Midbrain (tissue), 1 donor: ENCODE measurements around the gene ITPKA.

ENCODE experiments used
- DNase-seq: peaks from one replicate; lab custom pipeline; 2025; lab: John Stamatoyannopoulos, UW

ITPKA gene

GRCh38 chr15:41490355-41490754 is 3.3 kb upstream of the ITPKA start:
- no peak for DNase-seq

GRCh38 chr15:41491889-41492288 is 1.8 kb upstream of the ITPKA start:
- no peak for DNase-seq

- no peak for DNase-seq
These were observed 973 bp upstream of the ITPKA start for GRCh38 chr15:41492597-41493204.

DNA sequence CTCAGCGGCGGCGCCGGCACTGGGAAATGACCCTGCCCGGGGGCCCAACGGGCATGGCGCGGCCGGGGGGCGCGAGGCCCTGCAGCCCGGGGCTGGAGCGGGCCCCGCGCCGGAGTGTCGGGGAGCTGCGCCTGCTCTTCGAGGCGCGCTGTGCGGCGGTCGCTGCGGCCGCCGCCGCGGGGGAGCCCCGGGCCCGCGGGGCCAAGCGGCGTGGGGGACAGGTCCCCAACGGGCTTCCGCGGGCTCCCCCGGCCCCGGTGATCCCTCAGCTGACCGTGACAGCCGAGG is 172 bp downstream of the ITPKA start:
- no peak for DNase-seq

- DNase-seq, result no peak
These were observed 682 bp downstream of the ITPKA start for GRCh38 chr15:41494190-41494921.

GRCh38 chr15:41494922-41495735 is 1.5 kb downstream of the ITPKA start:
- no peak for DNase-seq

DNA sequence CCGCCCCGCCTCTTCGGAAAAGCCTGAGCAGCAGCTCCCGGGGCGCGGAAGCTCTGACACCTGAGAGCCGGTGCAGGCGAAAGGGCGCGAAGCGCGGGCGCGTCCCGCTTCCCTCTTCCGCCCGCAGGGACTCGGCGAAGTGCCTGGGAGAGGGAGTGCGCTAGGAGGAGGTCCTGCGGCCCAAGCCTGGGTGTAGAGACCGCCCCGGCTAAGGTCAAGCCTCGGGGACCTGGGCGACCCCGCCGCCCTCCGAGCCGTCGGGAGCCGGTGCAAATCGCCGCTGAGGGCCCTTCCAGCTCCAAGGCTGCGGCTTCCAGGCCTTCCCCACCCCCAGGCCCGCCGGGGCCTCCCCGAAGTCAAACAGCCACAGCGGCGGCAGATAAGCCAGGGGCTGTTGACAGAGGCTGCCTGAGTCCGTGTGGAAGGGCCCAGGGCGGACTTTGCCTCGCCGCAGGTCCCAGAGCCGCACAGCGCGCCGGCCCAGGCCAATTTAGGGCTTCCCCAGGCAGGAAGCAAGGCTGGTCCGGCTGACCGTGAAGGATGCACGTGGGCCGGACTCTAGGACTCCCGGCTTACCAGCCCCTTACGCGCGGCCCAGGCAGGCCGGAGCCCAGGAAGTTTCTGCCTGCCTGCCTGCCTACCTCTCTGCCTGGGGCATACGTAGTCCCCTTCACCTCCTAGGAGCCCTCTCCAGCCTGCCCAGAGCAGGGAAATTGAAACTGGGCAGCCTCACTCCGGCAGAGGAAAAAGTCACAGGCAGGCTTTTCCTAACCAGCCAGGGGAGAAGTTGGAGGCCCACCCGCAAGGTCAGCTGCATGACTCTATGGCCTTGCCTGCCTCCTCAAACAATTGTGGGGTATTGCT is 2.3 kb downstream of the ITPKA start:
- no peak for DNase-seq

DNA sequence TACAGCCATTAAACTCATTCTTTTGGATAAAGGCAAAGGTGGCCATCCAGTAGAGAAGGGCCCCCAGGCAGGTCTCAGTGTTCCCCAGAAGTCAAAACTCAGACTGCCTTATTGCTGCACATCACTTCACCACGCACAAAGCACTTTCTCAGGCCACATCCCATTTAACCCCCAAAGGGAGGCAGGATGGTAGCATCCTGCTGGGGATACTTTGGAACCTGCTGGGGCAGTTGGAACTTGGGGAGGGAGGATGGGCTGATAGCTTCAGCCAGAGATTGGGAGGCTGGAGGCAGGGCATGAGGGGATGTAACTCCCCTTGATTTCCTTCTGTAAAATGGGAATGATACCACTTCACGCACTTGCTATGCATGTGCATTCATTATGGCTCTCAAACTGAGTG is 5.0 kb downstream of the ITPKA start:
- no peak for DNase-seq

GRCh38 chr15:41499109-41499851 is 5.6 kb downstream of the ITPKA start:
- no peak for DNase-seq

- DNase-seq, result no peak
These were observed 7.7 kb downstream of the ITPKA start for GRCh38 chr15:41501191-41501917.

GRCh38 chr15:41501931-41502794 is 8.5 kb downstream of the ITPKA start:
- no peak for DNase-seq

- DNase-seq, result no peak
These were observed 9.4 kb downstream of the ITPKA start for GRCh38 chr15:41502795-41503668.

DNA sequence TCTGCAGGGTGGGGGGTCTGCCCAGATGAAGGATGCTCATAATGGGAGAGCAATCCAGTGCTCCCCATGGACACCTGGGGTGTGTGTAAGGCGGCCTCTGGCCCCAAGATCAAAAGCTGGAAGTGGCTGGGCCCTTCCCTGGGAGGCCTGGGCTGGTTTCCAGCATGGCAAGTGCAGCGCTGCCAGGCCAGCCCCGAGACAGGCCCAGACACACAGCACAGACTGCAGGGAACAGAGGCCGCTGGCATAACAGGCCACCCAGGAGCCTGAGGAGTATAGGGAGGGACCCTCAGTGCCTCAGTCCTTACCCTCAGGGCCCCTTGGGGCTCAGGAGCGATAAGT is 10.0 kb downstream of the ITPKA start:
- DNase-seq, result no peak

- no peak for DNase-seq
These were observed 11.2 kb downstream of the ITPKA start for GRCh38 chr15:41504751-41505492.

- no peak for DNase-seq
These were observed 12.1 kb downstream of the ITPKA start for GRCh38 chr15:41505776-41506175.

GRCh38 chr15:41506796-41507341 is 13.2 kb downstream of the ITPKA start:
- no peak for DNase-seq

DNA sequence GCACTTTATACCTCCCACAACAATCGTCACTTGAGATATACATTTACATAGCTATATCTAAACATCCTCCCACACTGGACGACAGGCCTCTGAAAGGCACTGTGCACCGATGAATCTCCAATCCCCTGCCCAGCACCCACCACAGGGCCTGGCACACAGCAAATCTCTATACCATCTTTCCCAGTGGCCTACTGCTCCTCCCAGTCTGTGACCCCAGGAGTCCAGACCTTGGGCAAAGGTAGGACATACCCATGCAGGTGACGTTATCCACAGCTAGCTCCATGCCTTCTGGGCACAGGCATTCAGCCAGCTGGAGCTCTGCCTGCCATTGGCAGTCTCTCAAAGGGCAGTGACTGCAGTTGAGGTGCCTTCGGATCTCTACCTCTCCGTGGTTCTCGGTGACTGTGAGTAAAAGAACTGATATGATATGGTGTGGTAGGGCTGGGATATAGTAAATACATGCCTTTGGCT is 14.2 kb downstream of the ITPKA start:
- DNase-seq, result no peak

- DNase-seq, result no peak
These were observed 17.1 kb downstream of the ITPKA start for GRCh38 chr15:41510728-41511127.
